ENCODE measurements around the gene BTLA. TPM values are rescaled to one million over a fixed set of nuclear protein-coding genes. Genes with fewer than 3 reads are reported as not detected.
"Not testable (repeated sequence)": the region's sequence is repeated elsewhere in the genome, so short reads cannot be mapped to it uniquely, and the experiment has no call there.

The BTLA gene
- total RNA-seq, 1 donor from 2014 or later, result 40.7 TPM

- peaks cover 17% of the 10 kb centered on the region for H3K9me3 Mint-ChIP-seq
- peaks cover 80% of the 10 kb centered on the region for H3K4me1 Mint-ChIP-seq (ENCODE audit: low read depth)
- not testable (repeated sequence) for DNase-seq (ENCODE audit: low spot score); H3K4me3 Mint-ChIP-seq; H3K27me3 Mint-ChIP-seq (ENCODE audit: insufficient read depth)
- intact Hi-C loops (cut with micrococcal nuclease), result loop anchor here (2.0 kb wide), 1 partner anchor 99 kb away; the partner anchor contains the start of gene ATG3
- H3K36me3 Mint-ChIP-seq (ENCODE audit: low read depth), result peaks cover 39% of the 10 kb centered on the region
- H3K27ac Mint-ChIP-seq, result peak overlapping the region; percentile 84
Observed at GRCh38 chr3:112461787-112462186, 37.5 kb downstream of the BTLA start.

- Mint-ChIP-seq H3K4me3 (peak overlapping the region; percentile 59), H3K27me3 (ENCODE audit: insufficient read depth) (peaks cover 1% of the 10 kb centered on the region), H3K9me3 (peaks cover 17% of the 10 kb centered on the region), H3K4me1 (ENCODE audit: low read depth) (peaks cover 69% of the 10 kb centered on the region), H3K36me3 (ENCODE audit: low read depth) (peaks cover 31% of the 10 kb centered on the region), H3K27ac (peak overlapping the region; percentile 84)
- intact Hi-C loops (cut with micrococcal nuclease), result loop anchor here (1.0 to 2.0 kb wide), 4 partner anchors 31 to 100 kb away; partner anchors contain the start of genes ATG3 and BTLA
- no peak for DNase-seq (ENCODE audit: low spot score)
Observed at GRCh38 chr3:112460519-112461195, 38.6 kb downstream of the BTLA start.

DNA sequence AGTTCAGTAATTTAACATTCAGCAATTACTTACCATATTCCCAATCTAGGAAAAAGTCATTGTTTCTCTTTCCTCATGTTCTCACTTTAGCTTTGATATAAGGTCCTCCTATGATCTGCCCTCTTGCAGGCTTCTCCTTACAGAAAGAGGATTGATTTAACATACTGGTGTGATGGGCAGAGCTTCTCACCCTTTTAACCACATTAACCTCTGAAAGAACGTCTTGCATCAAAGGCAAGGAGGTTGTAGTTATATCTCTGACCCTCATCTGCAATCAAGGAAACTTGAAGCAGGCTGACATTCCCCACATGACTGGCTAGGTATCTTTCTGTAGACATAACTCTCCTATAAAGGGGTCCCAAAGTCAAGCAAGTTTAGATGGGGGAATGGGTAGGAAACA is 39.5 kb downstream of the BTLA start:
- Mint-ChIP-seq H3K27ac (peak overlapping the region; percentile 45), H3K27me3 (ENCODE audit: insufficient read depth) (peaks cover 1% of the 10 kb centered on the region), H3K4me1 (ENCODE audit: low read depth) (peaks cover 60% of the 10 kb centered on the region), H3K9me3 (peaks cover 17% of the 10 kb centered on the region), H3K4me3 (peak overlapping the region; percentile 36), H3K36me3 (ENCODE audit: low read depth) (peaks cover 24% of the 10 kb centered on the region)
- peak; percentile 19 for DNase-seq (ENCODE audit: low spot score)
- intact Hi-C loops (cut with micrococcal nuclease), result loop anchor here (1.0 to 2.0 kb wide), 4 partner anchors 32 to 101 kb away; partner anchors contain the start of genes ATG3 and BTLA

GRCh38 chr3:112456147-112456546 is 43.1 kb downstream of the BTLA start:
- peaks cover 11% of the 10 kb centered on the region for H3K36me3 Mint-ChIP-seq (ENCODE audit: low read depth)
- H3K27me3 Mint-ChIP-seq (ENCODE audit: insufficient read depth), result peaks cover 1% of the 10 kb centered on the region
- peaks cover 30% of the 10 kb centered on the region for H3K4me1 Mint-ChIP-seq (ENCODE audit: low read depth)
- intact Hi-C loops (cut with micrococcal nuclease), result no loop called here
- H3K4me3 Mint-ChIP-seq, result no peak overlapping the region
- H3K27ac Mint-ChIP-seq, result no peak overlapping the region
- no peak for DNase-seq (ENCODE audit: low spot score)
- peaks cover 5% of the 10 kb centered on the region for H3K9me3 Mint-ChIP-seq

GRCh38 chr3:112448939-112449338 is 50.3 kb downstream of the BTLA start:
- H3K36me3 Mint-ChIP-seq (ENCODE audit: low read depth), result peaks cover 5% of the 10 kb centered on the region
- H3K27me3 Mint-ChIP-seq (ENCODE audit: insufficient read depth), result no peaks in the 10 kb centered on the region
- H3K9me3 Mint-ChIP-seq, result no peaks in the 10 kb centered on the region
- intact Hi-C loops (cut with micrococcal nuclease), result no loop called here
- no peak for DNase-seq (ENCODE audit: low spot score)
- no peak overlapping the region for H3K27ac Mint-ChIP-seq
- H3K4me3 Mint-ChIP-seq, result no peak overlapping the region
- H3K4me1 Mint-ChIP-seq (ENCODE audit: low read depth), result peaks cover 5% of the 10 kb centered on the region

DNA sequence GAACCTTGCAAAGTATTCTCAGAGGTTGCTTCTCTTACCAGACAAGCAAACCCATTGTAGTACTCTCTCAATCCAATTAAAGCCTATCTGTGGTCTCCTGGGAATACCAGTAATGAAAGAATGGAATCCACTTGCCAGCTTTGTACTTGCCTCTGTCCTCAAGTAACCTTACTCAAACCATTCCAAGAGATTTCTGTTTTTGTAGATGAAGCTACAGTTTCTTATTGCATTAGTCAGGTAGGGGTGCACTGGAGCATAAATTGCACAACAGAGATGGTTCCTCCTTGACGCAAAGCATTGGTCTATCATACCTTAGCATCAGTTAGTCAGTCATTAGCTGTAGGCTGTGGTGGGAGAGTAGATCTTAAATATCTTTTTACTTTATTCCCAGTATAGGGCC is 52.9 kb downstream of the BTLA start:
- DNase-seq (ENCODE audit: low spot score), result no peak
- no peak overlapping the region for H3K27ac Mint-ChIP-seq
- intact Hi-C loops (cut with micrococcal nuclease), result no loop called here
- peaks cover 12% of the 10 kb centered on the region for H3K4me1 Mint-ChIP-seq (ENCODE audit: low read depth)
- H3K9me3 Mint-ChIP-seq, result no peaks in the 10 kb centered on the region
- no peak overlapping the region for H3K4me3 Mint-ChIP-seq
- H3K27me3 Mint-ChIP-seq (ENCODE audit: insufficient read depth), result no peaks in the 10 kb centered on the region
- H3K36me3 Mint-ChIP-seq (ENCODE audit: low read depth), result peaks cover 7% of the 10 kb centered on the region

DNA sequence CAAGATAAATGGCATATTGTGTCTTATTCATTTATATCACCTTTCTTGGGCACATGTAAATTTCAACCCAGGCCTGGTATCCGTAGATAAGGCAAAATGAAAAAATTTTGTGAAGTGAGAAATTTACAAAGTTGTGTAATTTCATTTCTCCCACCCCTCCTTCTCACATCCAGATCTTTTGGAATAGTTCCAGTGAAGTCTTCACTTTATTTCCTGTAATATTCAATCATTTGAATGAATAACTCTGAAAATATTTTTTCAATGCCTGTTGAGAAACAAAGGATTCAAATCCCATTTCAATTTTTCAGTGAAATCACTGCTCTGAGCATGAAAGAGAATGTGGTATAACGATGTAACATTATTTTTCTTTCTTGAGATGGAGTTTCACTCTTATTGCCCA is 53.4 kb downstream of the BTLA start:
- no peak overlapping the region for H3K4me3 Mint-ChIP-seq
- peaks cover 4% of the 10 kb centered on the region for H3K36me3 Mint-ChIP-seq (ENCODE audit: low read depth)
- H3K27ac Mint-ChIP-seq, result no peak overlapping the region
- intact Hi-C loops (cut with micrococcal nuclease), result no loop called here
- H3K9me3 Mint-ChIP-seq, result no peaks in the 10 kb centered on the region
- H3K27me3 Mint-ChIP-seq (ENCODE audit: insufficient read depth), result no peaks in the 10 kb centered on the region
- no peak for DNase-seq (ENCODE audit: low spot score)
- peaks cover 12% of the 10 kb centered on the region for H3K4me1 Mint-ChIP-seq (ENCODE audit: low read depth)

DNA sequence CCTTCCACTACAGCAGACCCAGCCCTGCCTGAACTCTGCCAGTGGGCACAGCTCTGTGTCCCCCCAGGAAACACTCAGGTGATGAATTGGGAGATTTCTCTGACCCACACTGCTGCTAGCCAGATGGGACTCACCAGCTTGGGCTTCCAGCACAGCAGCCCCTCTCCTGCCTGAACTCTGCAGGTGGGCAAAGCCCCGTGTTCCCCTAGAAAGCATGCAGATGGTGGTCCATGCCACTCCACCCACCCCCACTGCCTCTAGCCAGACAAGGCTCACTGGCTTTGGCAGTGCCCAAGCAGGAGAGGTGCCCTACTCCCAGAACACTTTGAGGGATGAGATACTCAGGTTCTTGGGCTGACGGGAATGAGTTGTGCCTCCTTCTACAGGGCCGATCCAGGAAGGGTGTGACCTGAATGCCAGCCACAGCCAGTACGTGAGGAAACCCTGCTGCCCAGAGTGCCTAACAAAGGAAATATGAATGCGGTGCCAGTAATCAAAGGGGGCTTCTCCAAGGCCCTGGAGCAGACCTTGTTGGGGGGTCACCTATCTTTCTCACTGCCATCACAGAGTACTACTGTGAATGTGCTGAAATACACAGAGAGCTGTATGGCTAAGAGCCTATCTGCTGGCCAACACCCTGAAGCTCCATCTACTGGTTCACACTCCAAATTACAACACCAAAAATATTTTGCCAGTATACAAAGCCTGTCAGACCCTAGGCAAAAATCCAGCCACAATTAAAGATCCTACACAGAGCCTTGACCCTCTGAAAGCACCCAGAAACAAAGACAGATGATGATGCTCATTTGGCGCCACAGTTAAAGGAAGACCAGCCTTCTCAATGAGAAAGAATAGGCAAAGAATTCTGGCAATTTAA is 61.9 kb downstream of the BTLA start:
- peak overlapping the region; percentile 75 for H3K27ac Mint-ChIP-seq

DNA sequence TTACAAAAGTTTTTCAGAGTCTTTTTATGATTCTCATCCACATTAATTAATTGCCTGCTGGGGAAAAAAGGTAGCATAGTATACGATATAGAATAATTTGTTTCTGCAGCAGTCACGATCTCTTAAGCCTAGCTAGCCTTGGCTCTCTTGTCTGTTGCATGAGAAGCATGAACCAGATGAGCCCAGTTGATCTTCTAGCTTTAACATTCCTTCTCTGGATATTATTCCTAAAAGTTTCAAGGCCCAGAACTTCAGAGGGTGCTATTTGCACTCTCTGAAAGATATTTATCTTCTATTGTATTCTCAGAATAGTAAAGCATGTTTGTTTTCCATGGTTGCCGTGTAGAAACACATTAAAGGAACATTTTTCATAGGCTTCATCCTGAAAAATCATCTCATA is 69.3 kb downstream of the BTLA start:
- H3K36me3 Mint-ChIP-seq (ENCODE audit: low read depth), result peaks cover 13% of the 10 kb centered on the region
- no peak overlapping the region for H3K4me3 Mint-ChIP-seq
- intact Hi-C loops (cut with micrococcal nuclease), result loop anchor here (5.0 kb wide), 1 partner anchor 38 kb away; no protein-coding TSS in a partner anchor
- no peak overlapping the region for H3K27ac Mint-ChIP-seq
- DNase-seq (ENCODE audit: low spot score), result no peak
- peaks cover 13% of the 10 kb centered on the region for H3K9me3 Mint-ChIP-seq
- H3K4me1 Mint-ChIP-seq (ENCODE audit: low read depth), result peaks cover 17% of the 10 kb centered on the region
- peaks cover under 1% of the 10 kb centered on the region for H3K27me3 Mint-ChIP-seq (ENCODE audit: insufficient read depth)

More for the DNA sequence above, 61.9 kb downstream of the BTLA start:
- Mint-ChIP-seq H3K9me3 (peaks cover 9% of the 10 kb centered on the region), H3K4me3 (no peak overlapping the region), H3K27me3 (ENCODE audit: insufficient read depth) (no peaks in the 10 kb centered on the region), H3K36me3 (ENCODE audit: low read depth) (peaks cover 14% of the 10 kb centered on the region), H3K4me1 (ENCODE audit: low read depth) (peaks cover 67% of the 10 kb centered on the region)
- intact Hi-C loops (cut with micrococcal nuclease), result loop anchor here (1.0 to 2.0 kb wide), 4 partner anchors 73 to 326 kb away; no protein-coding TSS in a partner anchor
- DNase-seq (ENCODE audit: low spot score), result peak; percentile 30

GRCh38 chr3:112427123-112427522 is 72.1 kb downstream of the BTLA start:
- Mint-ChIP-seq H3K4me3 (no peak overlapping the region), H3K4me1 (ENCODE audit: low read depth) (no peaks in the 10 kb centered on the region), H3K27ac (no peak overlapping the region), H3K27me3 (ENCODE audit: insufficient read depth) (peaks cover 2% of the 10 kb centered on the region), H3K9me3 (peaks cover 6% of the 10 kb centered on the region), H3K36me3 (ENCODE audit: low read depth) (peaks cover 5% of the 10 kb centered on the region)
- DNase-seq (ENCODE audit: low spot score), result no peak
- intact Hi-C loops (cut with micrococcal nuclease), result no loop called here

DNA sequence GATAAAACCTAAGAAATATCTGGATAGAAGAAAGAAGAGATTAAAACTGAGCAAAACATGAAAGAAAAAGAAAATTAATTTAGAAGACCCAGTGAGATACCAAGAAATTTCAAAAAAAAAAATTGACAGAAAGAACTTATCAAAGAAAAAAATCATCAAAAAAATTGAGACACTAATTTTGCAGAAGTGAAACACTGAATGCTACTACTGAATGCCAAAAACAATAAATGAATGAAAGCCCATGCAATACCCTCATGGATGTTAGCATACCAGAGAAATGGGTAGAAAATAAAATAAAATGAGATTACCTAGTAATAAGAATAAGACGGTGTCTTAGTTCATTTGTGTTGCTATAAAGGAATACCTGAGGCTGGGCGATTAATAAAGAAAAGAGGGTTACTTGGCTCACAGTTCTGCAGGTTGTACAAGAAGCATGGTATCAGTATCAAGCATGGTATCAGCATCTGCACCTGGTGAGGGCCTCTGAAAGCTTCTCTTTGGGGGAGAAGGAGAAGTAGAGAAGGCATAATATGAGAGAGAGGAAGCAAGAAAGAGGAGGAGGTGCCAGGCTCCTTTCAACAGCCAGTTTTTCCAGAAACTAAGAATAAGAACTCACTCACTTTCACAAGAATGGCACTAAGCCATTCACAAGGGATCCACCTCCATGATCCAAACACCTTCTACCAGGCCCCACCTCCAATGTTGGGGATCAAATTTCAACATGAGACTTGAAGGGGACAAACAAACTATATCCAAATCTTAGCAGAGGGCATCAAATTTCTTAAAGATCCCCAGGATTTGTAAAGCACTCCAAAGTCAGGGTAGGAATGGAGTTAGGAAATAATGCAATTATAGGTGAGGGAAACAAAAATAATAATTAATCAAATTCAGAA is 73.2 kb downstream of the BTLA start:
- Mint-ChIP-seq H3K4me1 (ENCODE audit: low read depth) (no peaks in the 10 kb centered on the region), H3K27ac (no peak overlapping the region), H3K36me3 (ENCODE audit: low read depth) (peaks cover 1% of the 10 kb centered on the region), H3K9me3 (peaks cover 2% of the 10 kb centered on the region), H3K4me3 (no peak overlapping the region), H3K27me3 (ENCODE audit: insufficient read depth) (peaks cover 2% of the 10 kb centered on the region)
- no peak for DNase-seq (ENCODE audit: low spot score)
- intact Hi-C loops (cut with micrococcal nuclease), result no loop called here

GRCh38 chr3:112425382-112425781 is 73.9 kb downstream of the BTLA start:
- no peak for DNase-seq (ENCODE audit: low spot score)
- Mint-ChIP-seq H3K9me3 (no peaks in the 10 kb centered on the region), H3K27ac (no peak overlapping the region), H3K36me3 (ENCODE audit: low read depth) (no peaks in the 10 kb centered on the region), H3K4me1 (ENCODE audit: low read depth) (no peaks in the 10 kb centered on the region), H3K27me3 (ENCODE audit: insufficient read depth) (peaks cover 2% of the 10 kb centered on the region), H3K4me3 (no peak overlapping the region)
- intact Hi-C loops (cut with micrococcal nuclease), result no loop called here

Measured in activated T-helper 1 cell treated with anti-CD3 and anti-CD28 coated beads, Interleukin-12 subunit alpha, Interleukin-12 subunit beta, Interleukin-2, Interleukin-4 antibody, amounts not matched to agents 30 ng/mL and 10 ng/mL and 1 ng/mL, durations not matched to agents 14 hours and 24 hours and 36 hours (primary cell).